Uterus (tissue), 4 donors: ENCODE data around the gene BCL11B. TPM values are rescaled to one million over a fixed set of nuclear protein-coding genes. Genes with fewer than 3 reads are reported as not detected.

Experiments used
- DNase-seq, 2 donors: peaks; one replicate each; pipeline ENCODE4 v3.0.0-alpha.2; 2019 to 2020
- H3K27ac ChIP-seq, 2 donors: fragments of 200-600 bp; sonication (generic); 1 replicate in 1 of 2; 2 replicates in 1 of 2; pipeline ENCODE4 v1.5.1; 2016 to 2018
- H3K27me3 ChIP-seq, 2 donors: fragments of 200-600 bp; sonication (generic); one replicate each; pipeline ENCODE4 v1.5.1; 2018 to 2019; ENCODE audit warnings: control low read depth in 1 of 2
- H3K36me3 ChIP-seq, 2 donors: fragments of 200-600 bp; sonication (generic); one replicate each; pipeline ENCODE4 v1.5.1; 2019; ENCODE audit warnings: control low read depth in 1 of 2
- H3K4me1 ChIP-seq, 2 donors: fragments of 200-600 bp; sonication (generic); one replicate each; pipeline ENCODE4 v1.5.1; 2018 to 2019; ENCODE audit warnings: control low read depth in 1 of 2
- H3K4me3 ChIP-seq, 2 donors: fragments of 200-600 bp; sonication (generic); 1 replicate in 1 of 2; 2 replicates in 1 of 2; pipeline ENCODE4 v1.5.1; 2018 to 2019; ENCODE audit warnings: mild to moderate bottlenecking in 1 of 2
- H3K9me3 ChIP-seq, 2 donors: fragments of 200-600 bp; sonication (generic); one replicate each; pipeline ENCODE4 v1.5.1; 2019; ENCODE audit warnings: control low read depth in 1 of 2
- POLR2A ChIP-seq, 2 donors: fragments of 450-650 bp; IDR thresholded peaks; one replicate each; pipeline ENCODE4 v1.6.1; 2016; ENCODE audit warnings: antibody characterized with exemption in 2 of 2, mild to moderate bottlenecking in 1 of 2, moderate library complexity in 1 of 2
- intact Hi-C: fragments of 100-400 bp; cut with DNase I; formaldehyde crosslinking; loops from one replicate; pipeline ENCODE4 v1.15.1; 2023; ENCODE audit warnings: low total_unique reads
- total RNA-seq, 4 donors: library from RNA; depleted of rRNA in 3 of 4; stranded (reverse); fragments of >200 nt in 3 of 4; gene quantifications; one replicate each; pipeline versions ENCODE4 v1.1.0 to v1.2.4, GENCODE V29; 2014 to 2023
- TF ChIP-seq, protein P1 (sequence below), 4 experiments: fragments of 200-600 bp in 2 of 4; fragments of 450-650 bp in 2 of 4; sonication (generic) in 2 of 4; IDR thresholded peaks; one replicate each; pipeline ENCODE4 v1.5.1; 2016 to 2019; ENCODE audit warnings: antibody characterized with exemption in 4 of 4, mild to moderate bottlenecking in 2 of 4, moderate library complexity in 1 of 4
- donor health status: DM: yes; HTN: yes; CAD: no.

The BCL11B gene
- total RNA-seq, 4 donors from 2014 or later: 0.29 to 0.55 (median 0.46) TPM; not detected in 1

GRCh38 chr14:99208318-99208717 is 63.7 kb downstream of the BCL11B start:
- no peaks in the 10 kb centered on the region for H3K27me3 ChIP-seq
- no peaks in the 10 kb centered on the region for H3K9me3 ChIP-seq
- H3K4me3 ChIP-seq: no peak overlapping the region
- no peak for DNase-seq
- no peak for TF ChIP-seq POLR2A (IDR thresholded peaks at IDR 0.05)
- TF ChIP-seq, protein P1, sequence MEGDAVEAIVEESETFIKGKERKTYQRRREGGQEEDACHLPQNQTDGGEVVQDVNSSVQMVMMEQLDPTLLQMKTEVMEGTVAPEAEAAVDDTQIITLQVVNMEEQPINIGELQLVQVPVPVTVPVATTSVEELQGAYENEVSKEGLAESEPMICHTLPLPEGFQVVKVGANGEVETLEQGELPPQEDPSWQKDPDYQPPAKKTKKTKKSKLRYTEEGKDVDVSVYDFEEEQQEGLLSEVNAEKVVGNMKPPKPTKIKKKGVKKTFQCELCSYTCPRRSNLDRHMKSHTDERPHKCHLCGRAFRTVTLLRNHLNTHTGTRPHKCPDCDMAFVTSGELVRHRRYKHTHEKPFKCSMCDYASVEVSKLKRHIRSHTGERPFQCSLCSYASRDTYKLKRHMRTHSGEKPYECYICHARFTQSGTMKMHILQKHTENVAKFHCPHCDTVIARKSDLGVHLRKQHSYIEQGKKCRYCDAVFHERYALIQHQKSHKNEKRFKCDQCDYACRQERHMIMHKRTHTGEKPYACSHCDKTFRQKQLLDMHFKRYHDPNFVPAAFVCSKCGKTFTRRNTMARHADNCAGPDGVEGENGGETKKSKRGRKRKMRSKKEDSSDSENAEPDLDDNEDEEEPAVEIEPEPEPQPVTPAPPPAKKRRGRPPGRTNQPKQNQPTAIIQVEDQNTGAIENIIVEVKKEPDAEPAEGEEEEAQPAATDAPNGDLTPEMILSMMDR (IDR thresholded peaks at IDR 0.05): no peak
- intact Hi-C loops: no loop called here
- no peaks in the 10 kb centered on the region for H3K36me3 ChIP-seq
- no peaks in the 10 kb centered on the region for H3K4me1 ChIP-seq
- no peak overlapping the region for H3K27ac ChIP-seq

GRCh38 chr14:99207456-99207855 is 64.5 kb downstream of the BCL11B start:
- intact Hi-C loops: no loop called here
- no peaks in the 10 kb centered on the region for H3K27me3 ChIP-seq
- DNase-seq: no peak

GRCh38 chr14:99206090-99206489 is 65.9 kb downstream of the BCL11B start:
- no peak overlapping the region for H3K4me3 ChIP-seq
- TF ChIP-seq, protein P1 (IDR thresholded peaks at IDR 0.05): no peak
- TF ChIP-seq POLR2A (IDR thresholded peaks at IDR 0.05): no peak
- intact Hi-C loops: no loop called here
- no peak overlapping the region for H3K27ac ChIP-seq
- DNase-seq: no peak
- no peaks in the 10 kb centered on the region for H3K27me3 ChIP-seq
- H3K4me1 ChIP-seq: no peaks in the 10 kb centered on the region
- no peaks in the 10 kb centered on the region for H3K9me3 ChIP-seq
- H3K36me3 ChIP-seq: no peaks in the 10 kb centered on the region

More at GRCh38 chr14:99207456-99207855, 64.5 kb downstream of the BCL11B start:
- Histone ChIP-seq H3K27ac (no peak overlapping the region), H3K9me3 (no peaks in the 10 kb centered on the region), H3K4me1 (no peaks in the 10 kb centered on the region), H3K4me3 (no peak overlapping the region), H3K36me3 (no peaks in the 10 kb centered on the region)
- TF ChIP-seq, protein P1 (IDR thresholded peaks at IDR 0.05): no peak
- no peak for TF ChIP-seq POLR2A (IDR thresholded peaks at IDR 0.05)

DNA sequence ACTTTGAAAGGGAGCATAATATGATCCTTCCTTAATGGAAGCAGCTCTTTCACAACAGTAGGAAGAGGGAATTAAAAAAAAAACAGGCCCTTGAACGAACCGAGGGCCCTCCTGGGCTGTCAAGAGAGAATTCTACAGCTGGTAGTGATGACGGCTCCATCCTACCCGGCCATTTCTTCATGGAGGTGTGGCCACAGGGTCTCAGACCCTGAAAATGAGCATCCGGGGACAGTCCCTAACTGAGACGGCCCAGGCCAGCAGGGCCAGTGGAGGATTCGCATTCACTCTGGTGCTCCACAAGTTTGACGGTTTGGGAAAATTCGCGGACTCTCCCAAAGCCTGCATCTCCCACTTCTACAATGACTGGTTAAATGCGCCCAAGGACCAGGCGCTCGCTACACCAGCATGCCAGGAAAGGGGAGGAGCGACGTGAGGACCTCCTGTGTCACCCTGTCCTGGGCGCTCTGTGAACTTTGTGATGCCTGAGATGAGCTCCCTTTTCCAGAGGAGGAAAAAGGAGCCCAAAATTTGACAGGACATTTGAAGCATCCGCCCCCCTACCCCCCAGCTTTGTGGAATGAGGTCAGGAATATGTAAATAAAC is 66.8 kb downstream of the BCL11B start:
- intact Hi-C loops: no loop called here
- Histone ChIP-seq H3K9me3 (no peaks in the 10 kb centered on the region), H3K27me3 (no peaks in the 10 kb centered on the region), H3K4me3 (no peak overlapping the region), H3K36me3 (no peaks in the 10 kb centered on the region), H3K27ac (no peak overlapping the region), H3K4me1 (no peaks in the 10 kb centered on the region)
- no peak for DNase-seq
- TF ChIP-seq POLR2A (IDR thresholded peaks at IDR 0.05): no peak
- TF ChIP-seq, protein P1 (IDR thresholded peaks at IDR 0.05): no peak

GRCh38 chr14:99203801-99204200 is 68.2 kb downstream of the BCL11B start:
- Histone ChIP-seq H3K27me3 (no peaks in the 10 kb centered on the region), H3K9me3 (no peaks in the 10 kb centered on the region), H3K4me3 (no peak overlapping the region), H3K27ac (no peak overlapping the region), H3K4me1 (no peaks in the 10 kb centered on the region), H3K36me3 (no peaks in the 10 kb centered on the region)
- TF ChIP-seq POLR2A (IDR thresholded peaks at IDR 0.05): no peak
- intact Hi-C loops: no loop called here
- DNase-seq: no peak

GRCh38 chr14:99203080-99203479 is 68.9 kb downstream of the BCL11B start:
- H3K27ac ChIP-seq: no peak overlapping the region
- intact Hi-C loops: no loop called here
- no peaks in the 10 kb centered on the region for H3K9me3 ChIP-seq
- TF ChIP-seq, protein P1 (IDR thresholded peaks at IDR 0.05): no peak
- TF ChIP-seq POLR2A (IDR thresholded peaks at IDR 0.05): no peak
- H3K36me3 ChIP-seq: no peaks in the 10 kb centered on the region
- no peaks in the 10 kb centered on the region for H3K27me3 ChIP-seq
- H3K4me3 ChIP-seq: no peak overlapping the region
- no peak for DNase-seq
- H3K4me1 ChIP-seq: no peaks in the 10 kb centered on the region
